ENCODE results near the gene SLC26A5.
A peak's percentile ranks its signal among the peaks of the same experiment; 100 is the strongest.

SLC26A5 gene

DNA sequence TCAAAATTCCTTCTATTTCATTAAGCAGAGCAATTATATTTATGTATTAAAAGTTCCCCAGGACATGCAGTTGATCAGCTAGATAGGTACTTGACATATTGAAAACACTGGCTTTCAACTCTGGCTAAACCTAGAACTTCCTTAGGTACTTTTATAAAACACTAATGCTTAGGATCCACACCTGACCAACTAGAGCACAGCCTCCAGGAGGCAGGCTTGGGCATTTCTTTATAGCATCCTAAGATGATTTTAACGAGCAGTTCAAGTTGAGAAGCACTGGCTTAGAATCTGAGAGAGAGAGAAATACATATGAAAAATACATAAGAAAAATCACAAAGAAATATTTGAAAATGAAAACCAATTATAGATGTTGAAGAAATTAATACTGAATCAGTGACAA, 20.8 kb downstream of the SLC26A5 start:
- Histone ChIP-seq H3F3A (ENCODE audit: low read depth) (no peaks in the 10 kb centered on the region), H3K4me1 (ENCODE audit: insufficient read depth, low read length, poor library complexity, severe bottlenecking) (no peaks in the 10 kb centered on the region), H2AFZ (ENCODE audit: low read length) (no peak overlapping the region), H3K9ac (ENCODE audit: low read depth, low read length, poor library complexity, severe bottlenecking) (no peak overlapping the region), H3K27me3 (ENCODE audit: insufficient read depth, low read length, poor library complexity, severe bottlenecking) (no peaks in the 10 kb centered on the region), H3K36me3 (ENCODE audit: insufficient read depth, low read length) (no peaks in the 10 kb centered on the region), H3K9me3 (ENCODE audit: insufficient read depth, low read depth, low read length) (no peaks in the 10 kb centered on the region), H4K20me1 (ENCODE audit: insufficient read depth, low read length, poor library complexity, severe bottlenecking) (no peaks in the 10 kb centered on the region), H3K79me2 (ENCODE audit: insufficient read depth, low read length) (no peaks in the 10 kb centered on the region), H3K4me2 (ENCODE audit: low read depth, low read length, poor library complexity, severe bottlenecking) (no peak overlapping the region), H3K9me2 (replicated peaks; ENCODE audit: low read depth, low read length) (no peaks in the 10 kb centered on the region), H3K4me3 (ENCODE audit: low read length, poor library complexity, severe bottlenecking) (no peak overlapping the region)
- no peak for TF ChIP-seq EZH2phosphoT487 (IDR thresholded peaks at IDR 0.05; ENCODE audit: borderline replicate concordance)
- TF ChIP-seq, protein P1, sequence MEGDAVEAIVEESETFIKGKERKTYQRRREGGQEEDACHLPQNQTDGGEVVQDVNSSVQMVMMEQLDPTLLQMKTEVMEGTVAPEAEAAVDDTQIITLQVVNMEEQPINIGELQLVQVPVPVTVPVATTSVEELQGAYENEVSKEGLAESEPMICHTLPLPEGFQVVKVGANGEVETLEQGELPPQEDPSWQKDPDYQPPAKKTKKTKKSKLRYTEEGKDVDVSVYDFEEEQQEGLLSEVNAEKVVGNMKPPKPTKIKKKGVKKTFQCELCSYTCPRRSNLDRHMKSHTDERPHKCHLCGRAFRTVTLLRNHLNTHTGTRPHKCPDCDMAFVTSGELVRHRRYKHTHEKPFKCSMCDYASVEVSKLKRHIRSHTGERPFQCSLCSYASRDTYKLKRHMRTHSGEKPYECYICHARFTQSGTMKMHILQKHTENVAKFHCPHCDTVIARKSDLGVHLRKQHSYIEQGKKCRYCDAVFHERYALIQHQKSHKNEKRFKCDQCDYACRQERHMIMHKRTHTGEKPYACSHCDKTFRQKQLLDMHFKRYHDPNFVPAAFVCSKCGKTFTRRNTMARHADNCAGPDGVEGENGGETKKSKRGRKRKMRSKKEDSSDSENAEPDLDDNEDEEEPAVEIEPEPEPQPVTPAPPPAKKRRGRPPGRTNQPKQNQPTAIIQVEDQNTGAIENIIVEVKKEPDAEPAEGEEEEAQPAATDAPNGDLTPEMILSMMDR (conservative IDR thresholded peaks at IDR 0.05; ENCODE audit: low read length): 0 out of 2 replicates have a peak, but pooled peaks have one; percentile 31

DNA sequence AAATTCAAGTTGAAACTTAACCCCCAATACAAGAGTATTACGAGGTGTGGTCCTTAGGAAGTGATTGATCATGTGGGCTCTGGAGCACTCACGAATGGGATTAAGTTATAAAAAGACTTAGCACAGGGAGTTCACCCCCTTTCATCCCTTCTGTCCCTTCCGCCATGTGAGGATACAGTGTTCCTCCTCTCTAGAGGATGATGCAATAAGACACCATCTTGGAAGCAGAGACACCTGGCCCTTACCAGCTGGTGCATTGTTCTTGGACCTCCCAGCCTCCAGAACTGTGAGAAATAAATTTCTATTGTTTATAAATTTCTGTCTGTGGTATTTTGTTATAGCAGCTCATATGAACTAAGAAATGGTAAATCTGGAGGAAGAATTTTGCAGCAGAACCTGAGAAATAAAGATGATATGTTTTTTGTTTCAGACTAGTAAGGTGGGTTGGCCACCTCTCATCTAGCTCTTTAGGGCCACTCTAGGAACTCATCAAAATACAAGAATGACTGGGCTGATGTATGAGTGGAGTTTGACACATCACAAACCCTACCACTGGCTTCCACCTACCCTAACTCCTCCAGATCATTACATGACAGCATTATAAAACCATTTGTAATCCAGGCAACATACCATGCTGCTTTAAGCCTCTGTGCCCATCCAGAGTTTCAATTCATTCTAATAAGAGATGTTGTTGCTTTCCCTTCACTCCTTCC, 22.4 kb downstream of the SLC26A5 start:
- H3K27me3 ChIP-seq (ENCODE audit: insufficient read depth, low read length, poor library complexity, severe bottlenecking): no peaks in the 10 kb centered on the region
- no peak overlapping the region for H3K4me3 ChIP-seq (ENCODE audit: low read length, poor library complexity, severe bottlenecking)
- H3K79me2 ChIP-seq (ENCODE audit: insufficient read depth, low read length): no peaks in the 10 kb centered on the region
- H3K4me1 ChIP-seq (ENCODE audit: insufficient read depth, low read length, poor library complexity, severe bottlenecking): no peaks in the 10 kb centered on the region
- no peak overlapping the region for H3K4me2 ChIP-seq (ENCODE audit: low read depth, low read length, poor library complexity, severe bottlenecking)
- no peaks in the 10 kb centered on the region for H3K36me3 ChIP-seq (ENCODE audit: insufficient read depth, low read length)
- H2AFZ ChIP-seq (ENCODE audit: low read length): no peak overlapping the region
- H4K20me1 ChIP-seq (ENCODE audit: insufficient read depth, low read length, poor library complexity, severe bottlenecking): no peaks in the 10 kb centered on the region
- no peaks in the 10 kb centered on the region for H3F3A ChIP-seq (ENCODE audit: low read depth)
- no peaks in the 10 kb centered on the region for H3K9me3 ChIP-seq (ENCODE audit: insufficient read depth, low read depth, low read length)
- H3K9me2 ChIP-seq (replicated peaks; ENCODE audit: low read depth, low read length): no peaks in the 10 kb centered on the region
- H3K9ac ChIP-seq (ENCODE audit: low read depth, low read length, poor library complexity, severe bottlenecking): no peak overlapping the region
- no peak for TF ChIP-seq EZH2phosphoT487 (IDR thresholded peaks at IDR 0.05; ENCODE audit: borderline replicate concordance)
- TF ChIP-seq, protein P1 (conservative IDR thresholded peaks at IDR 0.05; ENCODE audit: low read length): no peak

DNA sequence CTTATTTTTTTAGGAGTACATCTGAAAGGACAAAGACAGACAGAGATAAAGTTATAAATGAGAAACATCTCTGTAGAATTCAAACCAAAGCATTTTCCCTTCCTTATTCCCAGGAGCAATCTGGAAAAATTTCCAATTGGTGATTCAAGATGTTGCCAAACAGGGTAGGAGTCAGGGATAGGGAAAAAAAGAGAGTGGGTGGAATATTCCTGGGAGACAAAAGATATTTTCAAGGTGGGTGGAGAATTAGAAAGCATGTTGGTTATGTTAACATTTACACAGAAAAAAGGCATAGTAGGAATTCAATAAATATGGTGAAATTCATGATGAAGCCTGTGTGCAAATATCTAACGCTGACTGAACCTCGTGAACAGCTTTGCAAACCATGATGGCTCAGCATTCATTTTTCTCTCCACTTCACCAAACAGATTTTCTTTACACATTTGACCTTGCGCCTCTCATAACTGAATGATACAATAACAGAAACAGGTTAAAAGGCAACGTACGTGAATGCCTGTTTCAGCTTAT, 25.1 kb downstream of the SLC26A5 start:
- Histone ChIP-seq H2AFZ (ENCODE audit: low read length) (no peak overlapping the region), H4K20me1 (ENCODE audit: insufficient read depth, low read length, poor library complexity, severe bottlenecking) (no peaks in the 10 kb centered on the region), H3K9me3 (ENCODE audit: insufficient read depth, low read depth, low read length) (no peaks in the 10 kb centered on the region), H3K36me3 (ENCODE audit: insufficient read depth, low read length) (no peaks in the 10 kb centered on the region), H3K4me1 (ENCODE audit: insufficient read depth, low read length, poor library complexity, severe bottlenecking) (no peaks in the 10 kb centered on the region), H3K4me3 (ENCODE audit: low read length, poor library complexity, severe bottlenecking) (no peak overlapping the region), H3K4me2 (ENCODE audit: low read depth, low read length, poor library complexity, severe bottlenecking) (no peak overlapping the region), H3K79me2 (ENCODE audit: insufficient read depth, low read length) (no peaks in the 10 kb centered on the region), H3F3A (ENCODE audit: low read depth) (no peaks in the 10 kb centered on the region), H3K9me2 (replicated peaks; ENCODE audit: low read depth, low read length) (no peaks in the 10 kb centered on the region), H3K9ac (ENCODE audit: low read depth, low read length, poor library complexity, severe bottlenecking) (no peak overlapping the region), H3K27me3 (ENCODE audit: insufficient read depth, low read length, poor library complexity, severe bottlenecking) (no peaks in the 10 kb centered on the region)
- TF ChIP-seq EZH2phosphoT487 (IDR thresholded peaks at IDR 0.05; ENCODE audit: borderline replicate concordance): no peak

DNA sequence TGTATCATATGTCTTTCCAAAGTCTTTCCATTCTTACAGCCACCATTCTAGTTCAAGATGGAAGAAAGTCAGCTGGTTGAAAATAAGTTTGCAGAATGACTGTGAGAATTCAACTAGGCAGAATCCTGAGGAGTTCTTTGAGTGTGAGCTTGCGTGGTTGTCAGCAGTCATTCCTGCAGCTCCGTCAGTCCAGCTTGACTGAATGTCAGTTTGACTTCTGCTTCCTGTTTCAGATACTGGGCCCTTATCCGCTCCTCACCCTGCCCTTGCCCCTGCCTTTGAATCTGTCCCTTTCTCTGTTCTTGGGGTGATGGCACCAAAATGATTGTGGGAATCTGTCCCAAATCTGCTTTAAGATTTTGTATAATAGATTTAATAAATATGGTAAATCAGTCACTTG, 27.8 kb downstream of the SLC26A5 start:
- Histone ChIP-seq H2AFZ (ENCODE audit: low read length) (no peak overlapping the region), H3K9ac (ENCODE audit: low read depth, low read length, poor library complexity, severe bottlenecking) (no peak overlapping the region), H3K79me2 (ENCODE audit: insufficient read depth, low read length) (no peaks in the 10 kb centered on the region), H3K4me2 (ENCODE audit: low read depth, low read length, poor library complexity, severe bottlenecking) (no peak overlapping the region), H4K20me1 (ENCODE audit: insufficient read depth, low read length, poor library complexity, severe bottlenecking) (no peaks in the 10 kb centered on the region), H3K9me3 (ENCODE audit: insufficient read depth, low read depth, low read length) (no peaks in the 10 kb centered on the region), H3K4me1 (ENCODE audit: insufficient read depth, low read length, poor library complexity, severe bottlenecking) (no peaks in the 10 kb centered on the region), H3K36me3 (ENCODE audit: insufficient read depth, low read length) (no peaks in the 10 kb centered on the region), H3K27me3 (ENCODE audit: insufficient read depth, low read length, poor library complexity, severe bottlenecking) (no peaks in the 10 kb centered on the region), H3K4me3 (ENCODE audit: low read length, poor library complexity, severe bottlenecking) (no peak overlapping the region), H3K9me2 (replicated peaks; ENCODE audit: low read depth, low read length) (no peaks in the 10 kb centered on the region), H3F3A (ENCODE audit: low read depth) (no peaks in the 10 kb centered on the region)
- TF ChIP-seq EZH2phosphoT487 (IDR thresholded peaks at IDR 0.05; ENCODE audit: borderline replicate concordance): no peak
- TF ChIP-seq, protein P1 (conservative IDR thresholded peaks at IDR 0.05; ENCODE audit: low read length): no peak

Data from Loucy (cell line).